ENCODE results near the gene TMC3.

GRCh38 chr15:81296673-81297072 is 77.3 kb downstream of the TMC3 start:
- TF ChIP-seq CTCF (IDR thresholded peaks at IDR 0.05; ENCODE audit: low read length) = no peak
- TF ChIP-seq EZH2 (IDR thresholded peaks at IDR 0.05; ENCODE audit: borderline replicate concordance, low read length) = no peak
